Neural crest cell (in vitro differentiated cells): ENCODE results near the gene PXMP4. TPM values are rescaled to one million over a fixed set of nuclear protein-coding genes. Genes with fewer than 3 reads are reported as not detected.

ENCODE experiments used
- DNase-seq: peaks from one replicate; pipeline ENCODE4 v3.0.0; 2021; ENCODE audit warnings: low read depth, mixed read lengths, low spot score
- H3K27ac Mint-ChIP-seq: one replicate; pipeline ENCODE4 v1.8.0; 2021; ENCODE audit warnings: mild to moderate bottlenecking, mixed read lengths; ENCODE audit not compliant: unreplicated experiment
- H3K27me3 Mint-ChIP-seq: 2 replicates; pipeline ENCODE4 v1.8.0; 2021; ENCODE audit warnings: low read depth, mild to moderate bottlenecking, mixed read lengths
- H3K36me3 Mint-ChIP-seq: 2 replicates; pipeline ENCODE4 v1.8.0; 2021; ENCODE audit warnings: low read depth, mild to moderate bottlenecking, mixed read lengths
- H3K4me1 Mint-ChIP-seq: 2 replicates; pipeline ENCODE4 v1.8.0; 2021; ENCODE audit warnings: mixed read lengths
- H3K4me3 Mint-ChIP-seq: one replicate; pipeline ENCODE4 v1.8.0; 2021; ENCODE audit warnings: mild to moderate bottlenecking, mixed read lengths
- H3K9me3 Mint-ChIP-seq: 2 replicates; pipeline ENCODE4 v1.8.0; 2021; ENCODE audit warnings: mixed read lengths
- total RNA-seq: library from RNA; stranded (reverse); gene quantifications from 2 replicates; pipeline ENCODE4 v1.2.1, GENCODE V29; 2021
- TF ChIP-seq, protein P1 (sequence below): fragments of 200-600 bp; sonication (generic); conservative IDR thresholded peaks from 2 replicates; pipeline ENCODE4 v1.5.0; 2021; ENCODE audit warnings: antibody characterized with exemption, mild to moderate bottlenecking

The PXMP4 gene
- total RNA-seq, 1 donor from 2014 or later: 5.2 TPM

DNA sequence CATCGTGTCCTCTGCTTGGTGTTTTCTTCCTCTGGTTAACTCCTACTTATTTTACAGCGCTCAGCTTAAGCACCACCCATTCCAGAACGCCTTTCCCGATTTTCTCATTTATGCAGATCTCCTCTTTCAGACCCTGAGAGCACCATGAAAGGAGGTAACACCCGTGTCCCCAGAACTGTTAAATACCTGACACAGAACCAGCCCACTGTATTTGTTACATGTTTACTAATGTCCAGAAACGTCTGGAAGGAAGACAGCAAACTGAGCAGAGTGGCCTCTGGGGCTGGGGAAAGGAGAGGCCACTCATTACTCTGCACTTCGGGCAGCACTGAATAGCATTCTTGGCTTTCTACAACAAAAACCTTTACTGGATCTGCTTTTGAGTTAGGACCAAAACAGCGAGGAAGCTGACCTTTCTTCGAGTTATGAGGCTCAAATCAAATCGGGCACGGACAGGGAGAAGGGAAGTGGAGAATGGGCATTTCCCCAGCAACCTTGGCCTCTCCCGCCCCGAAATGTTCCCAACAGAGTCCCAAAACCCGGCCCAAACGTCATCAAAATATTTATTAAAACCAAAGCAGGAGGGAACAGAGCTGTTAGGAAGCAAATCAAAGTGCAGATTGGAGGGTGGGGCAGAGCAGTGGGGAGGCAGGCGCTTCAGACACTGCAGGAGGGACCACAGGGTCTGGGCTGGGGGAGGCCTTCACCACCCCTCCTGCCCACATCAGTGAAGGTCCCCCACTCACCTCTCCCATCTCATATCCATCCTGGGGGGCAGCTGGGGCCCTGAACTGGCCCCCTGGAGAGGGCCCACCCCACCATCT lies 44.8 kb downstream of the PXMP4 start:
- H3K27ac Mint-ChIP-seq: peak overlapping the region; percentile 47
- peak overlapping the region; percentile 83 for H3K4me3 Mint-ChIP-seq
- H3K36me3 Mint-ChIP-seq: peaks cover 7% of the 10 kb centered on the region
- no peak for DNase-seq
- H3K9me3 Mint-ChIP-seq: no peaks in the 10 kb centered on the region
- H3K27me3 Mint-ChIP-seq: peaks cover 10% of the 10 kb centered on the region
- TF ChIP-seq, protein P1, sequence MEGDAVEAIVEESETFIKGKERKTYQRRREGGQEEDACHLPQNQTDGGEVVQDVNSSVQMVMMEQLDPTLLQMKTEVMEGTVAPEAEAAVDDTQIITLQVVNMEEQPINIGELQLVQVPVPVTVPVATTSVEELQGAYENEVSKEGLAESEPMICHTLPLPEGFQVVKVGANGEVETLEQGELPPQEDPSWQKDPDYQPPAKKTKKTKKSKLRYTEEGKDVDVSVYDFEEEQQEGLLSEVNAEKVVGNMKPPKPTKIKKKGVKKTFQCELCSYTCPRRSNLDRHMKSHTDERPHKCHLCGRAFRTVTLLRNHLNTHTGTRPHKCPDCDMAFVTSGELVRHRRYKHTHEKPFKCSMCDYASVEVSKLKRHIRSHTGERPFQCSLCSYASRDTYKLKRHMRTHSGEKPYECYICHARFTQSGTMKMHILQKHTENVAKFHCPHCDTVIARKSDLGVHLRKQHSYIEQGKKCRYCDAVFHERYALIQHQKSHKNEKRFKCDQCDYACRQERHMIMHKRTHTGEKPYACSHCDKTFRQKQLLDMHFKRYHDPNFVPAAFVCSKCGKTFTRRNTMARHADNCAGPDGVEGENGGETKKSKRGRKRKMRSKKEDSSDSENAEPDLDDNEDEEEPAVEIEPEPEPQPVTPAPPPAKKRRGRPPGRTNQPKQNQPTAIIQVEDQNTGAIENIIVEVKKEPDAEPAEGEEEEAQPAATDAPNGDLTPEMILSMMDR: no peak
- H3K4me1 Mint-ChIP-seq: peaks cover 51% of the 10 kb centered on the region

DNA sequence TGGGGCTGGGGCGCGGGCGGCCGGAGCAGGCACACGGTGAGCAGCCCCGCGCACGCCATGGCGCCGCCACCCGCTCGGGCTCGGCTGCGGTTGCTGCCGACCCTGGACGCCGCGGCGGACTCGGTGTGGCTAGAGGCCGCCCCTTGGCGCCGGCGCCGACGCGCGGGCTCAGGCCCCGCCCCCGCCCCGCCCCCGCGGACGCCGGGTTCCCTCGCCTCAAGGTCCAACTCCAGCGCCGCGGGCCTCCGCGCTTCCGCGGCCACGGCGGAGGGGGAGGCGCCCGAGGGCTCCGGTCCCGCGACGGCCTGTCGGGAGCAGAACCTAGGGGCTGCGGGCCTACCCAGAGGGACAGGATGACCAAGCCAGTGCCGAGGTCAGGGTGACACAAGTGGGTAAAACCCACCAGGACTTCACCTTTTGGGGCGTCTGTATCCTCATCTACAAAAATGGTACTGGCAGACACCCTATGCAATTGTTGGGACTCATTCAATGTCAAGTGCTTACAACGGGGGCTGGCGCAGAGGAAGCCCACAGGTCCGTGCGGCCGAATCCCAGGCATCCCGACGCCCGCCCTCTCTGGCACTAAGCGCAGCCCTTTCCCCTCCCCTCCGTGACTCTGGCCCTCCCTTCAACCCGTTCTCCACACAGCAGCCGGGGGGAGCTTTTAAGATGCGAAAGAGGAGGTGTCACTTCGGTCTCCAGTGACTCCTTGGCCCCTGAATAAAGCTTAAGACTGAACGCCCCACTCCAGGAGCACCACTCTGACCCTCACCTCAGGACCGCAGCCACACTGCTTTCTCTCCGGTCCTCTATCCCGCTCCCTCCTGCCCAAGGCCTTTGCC lies 45.6 kb downstream of the PXMP4 start, which contains the start of gene NECAB3:
Gene NECAB3 (minus strand): TSS at position 135 of the 842 bp plus-strand sequence. CDS start 76 bp downstream, at position 59.
- peak; percentile 81 for DNase-seq
- peak within 1 kb of the TSS; percentile 95 for H3K27ac Mint-ChIP-seq
- peaks cover 9% of the 10 kb centered on the region for H3K36me3 Mint-ChIP-seq
- H3K27me3 Mint-ChIP-seq: peaks cover 15% of the 10 kb centered on the region
- TF ChIP-seq, protein P1: no peak
- H3K9me3 Mint-ChIP-seq: no peaks in the 10 kb centered on the region
- H3K4me1 Mint-ChIP-seq: peaks cover 56% of the 10 kb centered on the region
- H3K4me3 Mint-ChIP-seq: peak within 1 kb of the TSS; percentile 90

DNA sequence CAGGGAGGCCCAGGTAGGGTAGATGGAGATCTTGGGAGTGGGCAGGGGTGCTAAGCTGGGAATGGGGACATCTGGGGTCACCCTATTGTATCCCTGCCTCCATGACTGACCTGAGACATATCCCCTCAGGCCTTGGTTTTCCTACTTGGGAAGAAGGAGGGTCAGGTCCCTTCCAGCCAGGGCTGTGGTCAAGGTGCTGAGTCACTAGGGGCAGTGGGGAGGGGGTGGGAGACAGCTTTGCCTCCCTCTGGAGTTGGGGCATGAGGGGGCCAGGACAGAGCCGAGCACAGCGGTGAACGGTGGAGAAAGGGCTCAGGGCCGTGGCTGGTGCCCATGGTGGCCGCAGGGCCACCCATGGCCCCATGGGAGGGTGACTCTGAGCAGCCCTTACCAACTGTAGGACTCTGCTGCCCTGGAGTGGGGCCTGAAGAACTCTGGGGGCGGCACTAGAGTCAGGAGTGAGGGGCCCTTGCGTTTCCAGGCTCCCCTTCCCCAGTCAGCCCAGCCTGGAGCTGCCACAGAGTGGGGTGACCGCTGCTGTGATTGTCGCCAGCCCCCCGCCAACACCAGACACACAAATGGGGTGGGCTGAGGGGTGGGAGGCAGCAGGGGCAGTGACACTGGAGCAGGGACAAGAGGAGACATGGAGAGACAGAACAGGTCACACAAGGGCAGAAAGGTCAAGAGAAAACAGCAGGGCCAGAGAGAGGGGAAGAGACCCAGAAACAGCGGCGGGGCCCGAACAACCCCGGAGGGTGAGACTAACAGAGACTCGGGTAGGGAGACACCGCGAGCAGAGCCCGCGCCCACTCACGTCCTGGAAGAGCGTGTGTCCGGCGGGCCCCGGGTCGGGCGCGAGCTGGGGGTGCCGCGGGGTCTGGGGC lies 46.5 kb downstream of the PXMP4 start:
- Mint-ChIP-seq H3K27me3 (peaks cover 15% of the 10 kb centered on the region), H3K27ac (peak overlapping the region; percentile 95), H3K36me3 (peaks cover 13% of the 10 kb centered on the region), H3K9me3 (no peaks in the 10 kb centered on the region), H3K4me1 (peaks cover 61% of the 10 kb centered on the region), H3K4me3 (peak overlapping the region; percentile 90)
- no peak for DNase-seq
- TF ChIP-seq, protein P1: no peak

DNA sequence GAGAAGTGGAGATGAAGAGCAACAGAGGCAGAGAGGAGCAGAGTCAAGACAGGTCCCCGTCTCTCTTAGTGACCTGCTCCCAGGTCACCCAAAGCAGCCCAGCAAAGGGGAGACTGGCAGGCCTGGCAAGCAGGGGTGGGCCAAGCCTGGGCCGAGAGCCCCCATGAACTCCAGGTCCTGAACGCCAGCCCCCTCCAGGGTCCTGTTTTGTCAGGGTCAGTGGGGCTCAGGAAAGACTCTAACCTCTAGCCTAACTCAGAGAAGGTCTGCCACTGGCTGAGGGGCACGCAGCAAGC lies 47.0 kb downstream of the PXMP4 start:
- H3K4me1 Mint-ChIP-seq: peaks cover 66% of the 10 kb centered on the region
- H3K36me3 Mint-ChIP-seq: peaks cover 16% of the 10 kb centered on the region
- H3K27ac Mint-ChIP-seq: peak overlapping the region; percentile 95
- peak overlapping the region; percentile 90 for H3K4me3 Mint-ChIP-seq
- TF ChIP-seq, protein P1: no peak
- no peaks in the 10 kb centered on the region for H3K9me3 Mint-ChIP-seq
- no peak for DNase-seq
- peaks cover 18% of the 10 kb centered on the region for H3K27me3 Mint-ChIP-seq
